ENCODE results near the gene RASAL2. TPM values are rescaled to one million over a fixed set of nuclear protein-coding genes. Genes with fewer than 3 reads are reported as not detected.

The RASAL2 gene
- total and polyA plus RNA-seq, 2 donors (not counting 1 experiment from before 2014, with no cell fraction given), result 0.12 TPM; not detected in 1

- H3K4me3 Mint-ChIP-seq, result no peak overlapping the region
- H3K27me3 Mint-ChIP-seq, result peaks cover 10% of the 10 kb centered on the region
- TF ChIP-seq EZH2 (IDR thresholded peaks at IDR 0.05; ENCODE audit: borderline replicate concordance, insufficient read depth, low read depth, low read length, poor library complexity, severe bottlenecking), result no peak
- TF ChIP-seq CTCF (IDR thresholded peaks at IDR 0.05), result peak; percentile 9
- H3K4me1 Mint-ChIP-seq, result no peaks in the 10 kb centered on the region
- ChIA-PET POLR2A (no interaction called here), CTCF (no interaction called here)
- Histone ChIP-seq H3K9ac (ENCODE audit: low read length) (no peak overlapping the region), H2AFZ (ENCODE audit: insufficient read depth, low read depth, low read length, poor library complexity, severe bottlenecking) (no peak overlapping the region), H3K27me3 (replicated peaks in 1 of 4; ENCODE audit: control extremely low read depth in 1 of 4, control insufficient read depth in 3 of 4, insufficient read depth in 4 of 4, low read length in 3 of 4) (peaks cover 0 to 3% (median 0%) of the 10 kb centered on the region in 4 experiments), H3K27ac (ENCODE audit: low read length in 2 of 2) (no peak overlapping the region), H3K9me3 (ENCODE audit: control extremely low read depth in 1 of 3, control insufficient read depth in 2 of 3, insufficient read depth in 1 of 3, low read length in 2 of 3) (no peaks in the 10 kb centered on the region), H3K4me1 (ENCODE audit: control insufficient read depth in 2 of 2, insufficient read depth in 2 of 2, low read length in 2 of 2) (no peaks in the 10 kb centered on the region), H3K36me3 (replicated peaks in 1 of 2; ENCODE audit: control extremely low read depth in 1 of 2, control insufficient read depth in 1 of 2, extremely low read depth in 1 of 2, insufficient read depth in 2 of 2, low read length in 1 of 2) (no peaks in the 10 kb centered on the region), H3K4me2 (replicated peaks; ENCODE audit: low read depth, low read length, poor library complexity, severe bottlenecking) (no peak overlapping the region), H3K79me2 (ENCODE audit: control insufficient read depth, insufficient read depth, low read length) (no peaks in the 10 kb centered on the region), H4K20me1 (ENCODE audit: control insufficient read depth, insufficient read depth, low read length, poor library complexity, severe bottlenecking) (no peaks in the 10 kb centered on the region), H3K4me3 (ENCODE audit: control extremely low read depth in 1 of 5, extremely low read depth in 1 of 5, insufficient read depth in 1 of 5, low read depth in 2 of 5, low read length in 4 of 5) (no peak overlapping the region)
- intact Hi-C loops (cut with micrococcal nuclease), result no loop called here
- H3K9me3 Mint-ChIP-seq (ENCODE audit: insufficient read depth), result no peaks in the 10 kb centered on the region
- ATAC-seq (ENCODE audit: low read depth) (no peak), DNase-seq (no peak)
- H3K27ac Mint-ChIP-seq, result no peak overlapping the region
Observed at GRCh38 chr1:178241837-178242236, 147.9 kb downstream of the RASAL2 start.

- no peak for DNase-seq
- H3K9me3 ChIP-seq (ENCODE audit: control extremely low read depth in 1 of 3, control insufficient read depth in 2 of 3, insufficient read depth in 1 of 3, low read length in 2 of 3), result no peaks in the 10 kb centered on the region
- POLR2A ChIA-PET, result no interaction called here
- H3K4me1 ChIP-seq (ENCODE audit: control insufficient read depth in 2 of 2, insufficient read depth in 2 of 2, low read length in 2 of 2), result no peaks in the 10 kb centered on the region
- CTCF ChIA-PET, result no interaction called here
- Mint-ChIP-seq H3K27ac (no peak overlapping the region), H3K4me3 (no peak overlapping the region), H3K27me3 (peaks cover 13% of the 10 kb centered on the region), H3K4me1 (no peaks in the 10 kb centered on the region), H3K9me3 (ENCODE audit: insufficient read depth) (peaks cover 6% of the 10 kb centered on the region)
- H3K36me3 ChIP-seq (replicated peaks in 1 of 2; ENCODE audit: control extremely low read depth in 1 of 2, control insufficient read depth in 1 of 2, extremely low read depth in 1 of 2, insufficient read depth in 2 of 2, low read length in 1 of 2), result no peaks in the 10 kb centered on the region
- no peak for ATAC-seq (ENCODE audit: low read depth)
- WGBS (ENCODE audit: insufficient coverage), result 100% methylated on average over 1 of the region's 1 CpG
- intact Hi-C loops (cut with micrococcal nuclease), result no loop called here
- no peak overlapping the region for H2AFZ ChIP-seq (ENCODE audit: insufficient read depth, low read depth, low read length, poor library complexity, severe bottlenecking)
- peaks cover 0 to 3% (median 0%) of the 10 kb centered on the region in 4 experiments for H3K27me3 ChIP-seq (replicated peaks in 1 of 4; ENCODE audit: control extremely low read depth in 1 of 4, control insufficient read depth in 3 of 4, insufficient read depth in 4 of 4, low read length in 3 of 4)
- H3K4me2 ChIP-seq (replicated peaks; ENCODE audit: low read depth, low read length, poor library complexity, severe bottlenecking), result no peak overlapping the region
- no peak overlapping the region for H3K9ac ChIP-seq (ENCODE audit: low read length)
- TF ChIP-seq EZH2 (IDR thresholded peaks at IDR 0.05; ENCODE audit: borderline replicate concordance, insufficient read depth, low read depth, low read length, poor library complexity, severe bottlenecking) (no peak), CTCF (IDR thresholded peaks at IDR 0.05) (no peak)
- no peaks in the 10 kb centered on the region for H3K79me2 ChIP-seq (ENCODE audit: control insufficient read depth, insufficient read depth, low read length)
- H3K27ac ChIP-seq (ENCODE audit: low read length in 2 of 2), result no peak overlapping the region
- no peaks in the 10 kb centered on the region for H4K20me1 ChIP-seq (ENCODE audit: control insufficient read depth, insufficient read depth, low read length, poor library complexity, severe bottlenecking)
- H3K4me3 ChIP-seq (ENCODE audit: control extremely low read depth in 1 of 5, extremely low read depth in 1 of 5, insufficient read depth in 1 of 5, low read depth in 2 of 5, low read length in 4 of 5), result no peak overlapping the region
Observed at GRCh38 chr1:178243119-178243518, 149.2 kb downstream of the RASAL2 start.
